HepG2 (cell line): ENCODE measurements around the gene ZNF79. TPM values are rescaled to one million over a fixed set of nuclear protein-coding genes. Genes with fewer than 3 reads are reported as not detected.

Experiments used
- ATF7 ChIP-seq, 2 experiments: fragments of 450-650 bp in 1 of 2; sonication (generic) in 1 of 2; formaldehyde crosslinking in 1 of 2; IDR thresholded peaks; 2 replicates each; pipeline versions ENCODE4 v1.4.0 to v1.6.1; 2016 to 2020; ENCODE audit warnings: antibody characterized with exemption in 1 of 2, mild to moderate bottlenecking in 1 of 2, missing genetic modification reagents in 1 of 2
- DZIP1 ChIP-seq: sonication (generic); formaldehyde crosslinking; IDR thresholded peaks from 2 replicates; pipeline ENCODE4 v1.5.0; 2020; ENCODE audit warnings: mild to moderate bottlenecking, missing genetic modification reagents
- ETV5 ChIP-seq: IDR thresholded peaks from 2 replicates; pipeline ENCODE4 v1.6.1; 2018; ENCODE audit warnings: missing biosample characterization, missing genetic modification reagents, inconsistent platforms, borderline replicate concordance
- IKZF4 ChIP-seq: sonication (generic); formaldehyde crosslinking; IDR thresholded peaks from 2 replicates; pipeline ENCODE4 v1.5.1; 2020; ENCODE audit warnings: borderline replicate concordance, mild to moderate bottlenecking, low read depth, missing genetic modification reagents; ENCODE audit errors: not compliant biosample characterization
- KDM6A ChIP-seq: IDR thresholded peaks from 2 replicates; pipeline ENCODE4 v1.6.1; 2016; ENCODE audit warnings: low read depth
- NR2F2 ChIP-seq: IDR thresholded peaks from 2 replicates; pipeline ENCODE4 v1.6.1; 2012; ENCODE audit warnings: low read depth, inconsistent platforms, borderline replicate concordance
- PAF1 ChIP-seq: IDR thresholded peaks from 2 replicates; pipeline ENCODE4 v1.6.1; 2016; ENCODE audit warnings: missing genetic modification reagents, missing compliant biosample characterization
- PRPF4 ChIP-seq: fragments of 200-400 bp; formaldehyde crosslinking; IDR thresholded peaks from 2 replicates; pipeline ENCODE4 v1.6.1; 2016; ENCODE audit warnings: low read length, low read depth; ENCODE audit not compliant: poor library complexity, severe bottlenecking
- SMC3 ChIP-seq: IDR thresholded peaks from 2 replicates; pipeline ENCODE4 v1.6.1; 2011; ENCODE audit warnings: low read length, improper control_type of control experiment
- SNRNP70 ChIP-seq: fragments of 200-400 bp; formaldehyde crosslinking; IDR thresholded peaks from 2 replicates; pipeline ENCODE4 v1.6.1; 2017; ENCODE audit warnings: mild to moderate bottlenecking, low read depth, low read length, moderate library complexity
- U2AF1 ChIP-seq: fragments of 200-400 bp; formaldehyde crosslinking; optimal IDR thresholded peaks from 2 replicates; pipeline ENCODE3; 2017; ENCODE audit warnings: mild to moderate bottlenecking, low read depth, low read length
- ZHX2 ChIP-seq, 2 experiments: sonication (generic) in 1 of 2; formaldehyde crosslinking in 1 of 2; IDR thresholded peaks; 2 replicates each; pipeline versions ENCODE4 v1.6.1 to v1.9.0; 2014 to 2022; ENCODE audit warnings: antibody characterized with exemption in 1 of 2, borderline replicate concordance in 1 of 2, inconsistent platforms in 1 of 2, low read depth in 1 of 2, missing genetic modification reagents in 1 of 2
- ZNF138 ChIP-seq: sonication (generic); formaldehyde crosslinking; IDR thresholded peaks from 2 replicates; pipeline ENCODE4 v1.5.0; 2020; ENCODE audit warnings: mild to moderate bottlenecking, low read depth, missing genetic modification reagents
- ZNF263 ChIP-seq: sonication (generic); formaldehyde crosslinking; IDR thresholded peaks from 2 replicates; pipeline ENCODE4 v1.4.0; 2020; ENCODE audit warnings: missing genetic modification reagents
- ZNF589 ChIP-seq: sonication (generic); formaldehyde crosslinking; conservative IDR thresholded peaks from 2 replicates; pipeline ENCODE4 v1.8.0; 2022; ENCODE audit warnings: mild to moderate bottlenecking, moderate library complexity, missing genetic modification reagents
- ZNF616 ChIP-seq: sonication (generic); formaldehyde crosslinking; IDR thresholded peaks from 2 replicates; pipeline ENCODE4 v1.5.0; 2020; ENCODE audit warnings: low read depth, mild to moderate bottlenecking, missing genetic modification reagents
- ZNF737 ChIP-seq: sonication (generic); formaldehyde crosslinking; IDR thresholded peaks from 2 replicates; pipeline ENCODE4 v1.5.0; 2020; ENCODE audit warnings: missing genetic modification reagents, mild to moderate bottlenecking, borderline replicate concordance
- ZNF75D ChIP-seq: sonication (generic); formaldehyde crosslinking; IDR thresholded peaks from 2 replicates; pipeline ENCODE4 v1.8.1; 2023; ENCODE audit warnings: missing genetic modification reagents, mild to moderate bottlenecking, borderline replicate concordance
- ZNF761 ChIP-seq: sonication (generic); formaldehyde crosslinking; conservative IDR thresholded peaks from 2 replicates; pipeline ENCODE4 v1.4.0; 2020; ENCODE audit warnings: mild to moderate bottlenecking, missing genetic modification reagents
- ZNF777 ChIP-seq: sonication (generic); formaldehyde crosslinking; IDR thresholded peaks from 2 replicates; pipeline ENCODE4 v1.4.0; 2020; ENCODE audit warnings: missing genetic modification reagents
- ZNF816 ChIP-seq: sonication (generic); formaldehyde crosslinking; IDR thresholded peaks from 2 replicates; pipeline ENCODE4 v1.8.0; 2022; ENCODE audit warnings: missing genetic modification reagents, mild to moderate bottlenecking, borderline replicate concordance
- polyA plus RNA-seq, 8 experiments: library from polyadenylated mRNA; depleted of rRNA in 3 of 8; stranded (reverse) in 7 of 8; unstranded in 1 of 8; fragments of >200 nt; fragmentation: Illumina TruSeq in 4 of 8; extraction: Trizol in 4 of 8; gene quantifications; 2 replicates each; pipeline versions ENCODE4 v1.2.1 to v1.2.3, GENCODE V29; 2011 to 2016; ENCODE audit warnings: low read depth in 4 of 8, missing spikeins in 1 of 8, mixed read lengths in 1 of 8; ENCODE audit not compliant: insufficient read depth in 1 of 8
- total RNA-seq, 5 experiments: library from RNA; depleted of rRNA; stranded (reverse); fragments of >200 nt; fragmentation: Illumina TruSeq; extraction: Trizol; gene quantifications; 2 replicates each; pipeline ENCODE4 v1.2.3, GENCODE V29; 2016; ENCODE audit warnings: low read depth in 1 of 5

Gene ZNF79
- total and polyA plus RNA-seq, 2 of the 13 experiments (the other 11 are each of a cell fraction or from before 2014, with no cell fraction given), result 3.7 to 8.1 TPM

GRCh38 chr9:127451858-127452656 lies 27.9 kb downstream of the ZNF79 start (continued):
- TF ChIP-seq ZHX2 (IDR thresholded peaks at IDR 0.05; ENCODE audit: low read depth) (no peak), ZHX2 (CRISPR knock-in tag; IDR thresholded peaks at IDR 0.05; ENCODE audit: borderline replicate concordance) (no peak), ATF7 (IDR thresholded peaks at IDR 0.05) (no peak), ATF7 (CRISPR knock-in tag; IDR thresholded peaks at IDR 0.05) (no peak), ZNF263 (CRISPR knock-in tag) (no peak), PRPF4 (no peak), ZNF589 (no peak), SMC3 (no peak), ZNF737 (CRISPR knock-in tag) (no peak), ZNF761 (CRISPR knock-in tag) (0 out of 2 replicates have a peak, but pooled peaks have one; percentile 10), SNRNP70 (no peak), U2AF1 (no peak), ZNF777 (CRISPR knock-in tag) (no peak), DZIP1 (CRISPR knock-in tag) (no peak), ETV5 (0 out of 2 replicates have a peak, but pooled peaks have one; percentile 7), IKZF4 (CRISPR knock-in tag) (no peak), ZNF616 (CRISPR knock-in tag) (no peak), ZNF75D (CRISPR knock-in tag) (no peak), KDM6A (CRISPR knock-in tag) (no peak), NR2F2 (no peak), PAF1 (no peak), ZNF816 (no peak; the same call in 1 of the 2 replicates), ZNF138 (CRISPR knock-in tag) (no peak)
